Fibroblast of pulmonary artery (primary cell): ENCODE measurements around the gene FASTK.
"Not testable (repeated sequence)": the region's sequence is repeated elsewhere in the genome, so short reads cannot be mapped to it uniquely, and the experiment has no call there.

Experiments
- DNase-seq: peaks from one replicate; pipeline ENCODE4 v3.0.0-alpha.2; 2010; ENCODE audit warnings: low read depth
- H3K4me3 ChIP-seq: replicated peaks from 2 replicates; pipeline ENCODE4 v1.5.1; 2011; ENCODE audit warnings: low read depth, mild to moderate bottlenecking, control low read depth, low read length, moderate library complexity
- CTCF ChIP-seq: IDR thresholded peaks from 2 replicates; pipeline ENCODE4 v1.5.1; 2011; ENCODE audit warnings: mild to moderate bottlenecking, control low read depth, low read length, inconsistent platforms; ENCODE audit errors: missing control alignments

Gene FASTK

GRCh38 chr7:151031011-151031410 lies 49.6 kb downstream of the FASTK start:
- no peak for DNase-seq
- no peak overlapping the region for H3K4me3 ChIP-seq
- TF ChIP-seq CTCF, result no peak

- peak overlapping the region; percentile 88 for H3K4me3 ChIP-seq
- DNase-seq, result no peak
- no peak for TF ChIP-seq CTCF
Measured at GRCh38 chr7:151028948-151029501, 51.6 kb downstream of the FASTK start.

- H3K4me3 ChIP-seq, result peak within 1 kb of the TSS; percentile 88
- TF ChIP-seq CTCF, result peak; percentile 27
- peak; percentile 99 for DNase-seq
Measured at GRCh38 chr7:151028131-151028947, 52.3 kb downstream of the FASTK start, which contains the start of gene ABCB8. ABCB8 (plus strand) TSS chr7:151028450; CDS start chr7:151028516, 66 bp downstream.

GRCh38 chr7:151027728-151028130 lies 52.9 kb downstream of the FASTK start:
- H3K4me3 ChIP-seq, result peak overlapping the region; percentile 88
- DNase-seq, result not testable (repeated sequence)

- not testable (repeated sequence) for DNase-seq, H3K4me3 ChIP-seq
Measured at GRCh38 chr7:151026771-151027727, 53.6 kb downstream of the FASTK start.
